AG04449 (cell line): ENCODE measurements around the gene GEMIN4.

Experiments
- CTCF ChIA-PET: fragments of 350-600 bp; formaldehyde crosslinking; extraction: SDS; loops from one replicate; lab custom pipeline; 2021; ENCODE audit warnings: antibody characterized with exemption; lab: Yijun Ruan, JAX
- POLR2A ChIA-PET: fragments of 400-600, 350-600 bp; formaldehyde crosslinking; extraction: SDS; loops from one replicate; lab custom pipeline; 2020; ENCODE audit warnings: antibody characterized with exemption, inconsistent platforms; lab: Yijun Ruan, JAX
- DNase-seq: peaks from one replicate; pipeline ENCODE4 v3.0.0-alpha.2; 2010; ENCODE audit warnings: low read depth, low spot score
- H3K4me3 ChIP-seq: 2 replicates; pipeline ENCODE4 v1.5.1; 2011; ENCODE audit warnings: low read depth, mild to moderate bottlenecking, control low read depth, low read length
- CTCF ChIP-seq: IDR thresholded peaks from one replicate; pipeline ENCODE4 v1.5.1; 2011; ENCODE audit warnings: mild to moderate bottlenecking, moderate library complexity, low read length, control low read depth, inconsistent platforms; ENCODE audit not compliant: insufficient read depth; ENCODE audit errors: missing control alignments

Gene GEMIN4

GRCh38 chr17:752002-752619, at the start of gene GEMIN4:
Gene GEMIN4 (minus strand): TSS chr17:752264. CDS start chr17:752142, 122 bp downstream.
- DNase-seq = no peak
- CTCF ChIA-PET = interaction anchor here (0.8 to 6.7 kb wide), 15 partner anchors 8 to 340 kb away, joined by 3 to 53 read pairs (median 9); partner anchors contain the start of genes GLOD4, MRM3, NXN and TIMM22
- peak; percentile 98 for TF ChIP-seq CTCF
- H3K4me3 ChIP-seq = peak within 1 kb of the TSS; percentile 72
- POLR2A ChIA-PET = no interaction called here

- ChIA-PET POLR2A (interaction anchor here (0.7 kb wide), 1 partner anchor 18 kb away, joined by 3 read pairs; no protein-coding TSS in a partner anchor), CTCF (interaction anchor here (9.3 kb wide), 1 partner anchor 180 kb away, joined by 157 read pairs; the partner anchor contains the start of gene NXN)
- DNase-seq = no peak
- H3K4me3 ChIP-seq = no peak overlapping the region
- no peak for TF ChIP-seq CTCF
Measured at GRCh38 chr17:801660-802059, 49.6 kb upstream of the GEMIN4 start.

- ChIA-PET CTCF (interaction anchor here (1.3 to 9.3 kb wide), 2 partner anchors 177 to 181 kb away, joined by 4 to 157 read pairs; partner anchors contain the start of gene NXN), POLR2A (no interaction called here)
Measured at GRCh38 chr17:800446-801242, 48.6 kb upstream of the GEMIN4 start.

GRCh38 chr17:799261-799660, 47.2 kb upstream of the GEMIN4 start:
- H3K4me3 ChIP-seq = no peak overlapping the region
- ChIA-PET POLR2A (no interaction called here), CTCF (interaction anchor here (1.8 to 9.3 kb wide), 4 partner anchors 177 to 257 kb away, joined by 4 to 157 read pairs (median 6); partner anchors contain the start of gene NXN)
- DNase-seq = no peak
- no peak for TF ChIP-seq CTCF

More at GRCh38 chr17:800446-801242, 48.6 kb upstream of the GEMIN4 start:
- no peak overlapping the region for H3K4me3 ChIP-seq
- no peak for DNase-seq
- no peak for TF ChIP-seq CTCF

- ChIA-PET CTCF (interaction anchor here (0.9 to 9.3 kb wide), 7 partner anchors 45 to 386 kb away, joined by 3 to 157 read pairs (median 4); partner anchors contain the start of gene NXN), POLR2A (no interaction called here)
- no peak overlapping the region for H3K4me3 ChIP-seq
- TF ChIP-seq CTCF = no peak
- DNase-seq = no peak
Measured at GRCh38 chr17:798246-798645, 46.2 kb upstream of the GEMIN4 start.
